HepG2 (cell line): ENCODE results near the gene TTLL11. TPM values are rescaled to one million over a fixed set of nuclear protein-coding genes. Genes with fewer than 3 reads are reported as not detected.

Experiments used
- ASH2L ChIP-seq: fragments of 300-600, 200-600 bp; sonication (generic); IDR thresholded peaks from 2 replicates; pipeline ENCODE4 v1.7.0; 2017; ENCODE audit warnings: low read depth, mild to moderate bottlenecking, moderate library complexity, mixed read lengths, low read length; ENCODE audit not compliant: insufficient read length
- BORCS8-MEF2B ChIP-seq: sonication (generic); formaldehyde crosslinking; IDR thresholded peaks from 2 replicates; pipeline ENCODE4 v1.8.0; 2022; ENCODE audit warnings: mild to moderate bottlenecking, missing genetic modification reagents
- CCDC6 ChIP-seq: sonication (generic); formaldehyde crosslinking; IDR thresholded peaks from 2 replicates; pipeline ENCODE4 v1.8.1; 2022; ENCODE audit warnings: mild to moderate bottlenecking, missing genetic modification reagents, moderate library complexity
- DMAP1 ChIP-seq: IDR thresholded peaks from 2 replicates; pipeline ENCODE4 v1.6.1; 2016
- ETV6 ChIP-seq: sonication (generic); formaldehyde crosslinking; conservative IDR thresholded peaks from 2 replicates; pipeline ENCODE4 v1.4.0; 2020; ENCODE audit warnings: missing genetic modification reagents
- FLYWCH1 ChIP-seq: sonication (generic); formaldehyde crosslinking; IDR thresholded peaks from 2 replicates; pipeline ENCODE4 v1.8.1; 2023; ENCODE audit warnings: mild to moderate bottlenecking, missing genetic modification reagents
- KLF12 ChIP-seq: sonication (generic); formaldehyde crosslinking; IDR thresholded peaks from 2 replicates; pipeline ENCODE4 v1.4.0; 2020; ENCODE audit warnings: missing genetic modification reagents, borderline replicate concordance
- MATR3 ChIP-seq: sonication (generic); formaldehyde crosslinking; IDR thresholded peaks from 2 replicates; pipeline ENCODE4 v1.4.0; 2020; ENCODE audit warnings: missing genetic modification reagents
- REPIN1 ChIP-seq: sonication (generic); formaldehyde crosslinking; IDR thresholded peaks from 2 replicates; pipeline ENCODE4 v1.8.0; 2022; ENCODE audit warnings: missing genetic modification reagents, low read depth, mild to moderate bottlenecking, borderline replicate concordance
- SATB2 ChIP-seq: sonication (generic); formaldehyde crosslinking; IDR thresholded peaks from 2 replicates; pipeline ENCODE4 v1.5.0; 2020; ENCODE audit warnings: missing genetic modification reagents
- SRSF9 ChIP-seq: fragments of 200-400 bp; formaldehyde crosslinking; IDR thresholded peaks from 2 replicates; pipeline ENCODE4 v1.6.1; 2018; ENCODE audit warnings: borderline replicate concordance, mild to moderate bottlenecking, low read depth, low read length; ENCODE audit not compliant: insufficient read depth, poor library complexity, severe bottlenecking
- THAP11 ChIP-seq: IDR thresholded peaks from 2 replicates; pipeline ENCODE4 v1.6.1; 2016; ENCODE audit warnings: missing biosample characterization, missing genetic modification reagents
- TOE1 ChIP-seq: sonication (generic); formaldehyde crosslinking; IDR thresholded peaks from 2 replicates; pipeline ENCODE4 v1.4.0; 2020; ENCODE audit warnings: mild to moderate bottlenecking, missing genetic modification reagents
- ZNF232 ChIP-seq: sonication (generic); formaldehyde crosslinking; IDR thresholded peaks from 2 replicates; pipeline ENCODE4 v1.4.0; 2020; ENCODE audit warnings: missing genetic modification reagents, borderline replicate concordance
- ZNF234 ChIP-seq: sonication (generic); formaldehyde crosslinking; conservative IDR thresholded peaks from 2 replicates; pipeline ENCODE4 v1.5.1; 2020; ENCODE audit warnings: mild to moderate bottlenecking, missing genetic modification reagents
- ZNF431 ChIP-seq: sonication (generic); formaldehyde crosslinking; IDR thresholded peaks from 2 replicates; pipeline ENCODE4 v1.9.0; 2022; ENCODE audit warnings: missing genetic modification reagents, low read depth, mild to moderate bottlenecking, borderline replicate concordance
- ZNF776 ChIP-seq: sonication (generic); formaldehyde crosslinking; IDR thresholded peaks from 2 replicates; pipeline ENCODE4 v1.4.0; 2020; ENCODE audit warnings: mild to moderate bottlenecking, missing genetic modification reagents
- ZNF883 ChIP-seq: sonication (generic); formaldehyde crosslinking; IDR thresholded peaks from 2 replicates; pipeline ENCODE4 v1.5.1; 2020; ENCODE audit warnings: mild to moderate bottlenecking, missing genetic modification reagents; ENCODE audit errors: not compliant biosample characterization
- polyA plus RNA-seq, 8 experiments: library from polyadenylated mRNA; depleted of rRNA in 3 of 8; stranded (reverse) in 7 of 8; unstranded in 1 of 8; fragments of >200 nt; fragmentation: Illumina TruSeq in 4 of 8; extraction: Trizol in 4 of 8; gene quantifications; 2 replicates each; pipeline versions ENCODE4 v1.2.1 to v1.2.3, GENCODE V29; 2011 to 2016; ENCODE audit warnings: low read depth in 4 of 8, missing spikeins in 1 of 8, mixed read lengths in 1 of 8; ENCODE audit not compliant: insufficient read depth in 1 of 8
- total RNA-seq, 5 experiments: library from RNA; depleted of rRNA; stranded (reverse); fragments of >200 nt; fragmentation: Illumina TruSeq; extraction: Trizol; gene quantifications; 2 replicates each; pipeline ENCODE4 v1.2.3, GENCODE V29; 2016; ENCODE audit warnings: low read depth in 1 of 5
- TF ChIP-seq, protein P1 (sequence below): sonication (generic); formaldehyde crosslinking; IDR thresholded peaks from 2 replicates; pipeline ENCODE4 v1.5.1; 2020; ENCODE audit warnings: mild to moderate bottlenecking, missing genetic modification reagents, borderline replicate concordance
- TF ChIP-seq, protein P2 (sequence below): sonication (generic); formaldehyde crosslinking; IDR thresholded peaks from 2 replicates; pipeline ENCODE4 v1.5.0; 2020; ENCODE audit warnings: mild to moderate bottlenecking, missing genetic modification reagents, moderate library complexity
- TF ChIP-seq, protein P3 (sequence below), 2 experiments: fragments of 450-650 bp in 1 of 2; sonication (generic) in 1 of 2; formaldehyde crosslinking; IDR thresholded peaks; 2 replicates each; pipeline versions ENCODE4 v1.5.0 to v1.8.0; 2020 to 2022; ENCODE audit warnings: mild to moderate bottlenecking in 1 of 2, missing genetic modification reagents in 1 of 2

TTLL11 gene
- total and polyA plus RNA-seq, 2 of the 13 experiments (the other 11 are each of a cell fraction or from before 2014, with no cell fraction given), result 4.5 to 5.2 TPM

DNA sequence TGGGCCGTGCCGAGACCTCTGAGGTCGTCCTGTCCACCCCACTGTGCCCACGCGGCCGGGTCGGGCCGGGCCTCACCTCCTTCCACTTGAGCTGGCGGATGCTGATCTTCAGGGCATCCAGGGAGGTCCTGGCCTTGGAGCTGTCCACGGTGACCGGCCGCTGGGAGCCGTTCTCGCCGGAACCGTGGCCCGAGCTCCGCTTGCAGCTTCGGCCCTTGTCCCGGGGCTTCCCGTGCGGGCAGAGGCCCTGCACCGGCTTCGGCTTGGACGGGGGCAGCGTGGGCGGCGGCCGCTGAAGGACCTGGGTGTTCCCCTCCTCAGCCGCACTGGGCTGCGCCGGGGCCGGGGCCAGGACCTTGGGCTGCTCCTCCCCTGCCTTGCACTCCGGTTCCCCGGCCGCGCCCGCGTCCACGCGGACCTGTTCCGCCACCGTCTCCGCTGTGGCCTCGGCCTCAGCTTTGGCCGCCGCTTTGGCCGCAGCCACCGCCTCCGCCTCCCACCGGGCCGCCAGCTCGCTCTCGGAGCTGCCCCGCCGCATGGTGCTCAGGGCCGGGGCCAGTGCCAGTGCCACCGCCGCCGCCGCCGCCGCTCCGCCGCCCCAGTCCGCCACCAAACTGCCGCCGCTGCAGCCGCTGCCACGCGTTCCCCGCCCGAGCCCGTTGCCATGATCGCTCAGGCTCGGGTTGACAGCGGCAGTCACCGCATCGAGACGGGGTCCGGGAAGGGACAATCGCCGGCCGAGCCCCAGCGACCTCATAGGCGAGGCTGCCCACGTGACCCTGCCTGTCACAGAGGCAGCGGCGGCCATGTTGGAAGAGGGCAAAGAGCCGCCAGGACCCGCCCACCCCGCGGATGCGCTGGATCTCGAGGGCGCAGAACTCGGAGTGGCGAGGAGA is at the start of gene TTLL11 (continued):
- TF ChIP-seq, protein P1, sequence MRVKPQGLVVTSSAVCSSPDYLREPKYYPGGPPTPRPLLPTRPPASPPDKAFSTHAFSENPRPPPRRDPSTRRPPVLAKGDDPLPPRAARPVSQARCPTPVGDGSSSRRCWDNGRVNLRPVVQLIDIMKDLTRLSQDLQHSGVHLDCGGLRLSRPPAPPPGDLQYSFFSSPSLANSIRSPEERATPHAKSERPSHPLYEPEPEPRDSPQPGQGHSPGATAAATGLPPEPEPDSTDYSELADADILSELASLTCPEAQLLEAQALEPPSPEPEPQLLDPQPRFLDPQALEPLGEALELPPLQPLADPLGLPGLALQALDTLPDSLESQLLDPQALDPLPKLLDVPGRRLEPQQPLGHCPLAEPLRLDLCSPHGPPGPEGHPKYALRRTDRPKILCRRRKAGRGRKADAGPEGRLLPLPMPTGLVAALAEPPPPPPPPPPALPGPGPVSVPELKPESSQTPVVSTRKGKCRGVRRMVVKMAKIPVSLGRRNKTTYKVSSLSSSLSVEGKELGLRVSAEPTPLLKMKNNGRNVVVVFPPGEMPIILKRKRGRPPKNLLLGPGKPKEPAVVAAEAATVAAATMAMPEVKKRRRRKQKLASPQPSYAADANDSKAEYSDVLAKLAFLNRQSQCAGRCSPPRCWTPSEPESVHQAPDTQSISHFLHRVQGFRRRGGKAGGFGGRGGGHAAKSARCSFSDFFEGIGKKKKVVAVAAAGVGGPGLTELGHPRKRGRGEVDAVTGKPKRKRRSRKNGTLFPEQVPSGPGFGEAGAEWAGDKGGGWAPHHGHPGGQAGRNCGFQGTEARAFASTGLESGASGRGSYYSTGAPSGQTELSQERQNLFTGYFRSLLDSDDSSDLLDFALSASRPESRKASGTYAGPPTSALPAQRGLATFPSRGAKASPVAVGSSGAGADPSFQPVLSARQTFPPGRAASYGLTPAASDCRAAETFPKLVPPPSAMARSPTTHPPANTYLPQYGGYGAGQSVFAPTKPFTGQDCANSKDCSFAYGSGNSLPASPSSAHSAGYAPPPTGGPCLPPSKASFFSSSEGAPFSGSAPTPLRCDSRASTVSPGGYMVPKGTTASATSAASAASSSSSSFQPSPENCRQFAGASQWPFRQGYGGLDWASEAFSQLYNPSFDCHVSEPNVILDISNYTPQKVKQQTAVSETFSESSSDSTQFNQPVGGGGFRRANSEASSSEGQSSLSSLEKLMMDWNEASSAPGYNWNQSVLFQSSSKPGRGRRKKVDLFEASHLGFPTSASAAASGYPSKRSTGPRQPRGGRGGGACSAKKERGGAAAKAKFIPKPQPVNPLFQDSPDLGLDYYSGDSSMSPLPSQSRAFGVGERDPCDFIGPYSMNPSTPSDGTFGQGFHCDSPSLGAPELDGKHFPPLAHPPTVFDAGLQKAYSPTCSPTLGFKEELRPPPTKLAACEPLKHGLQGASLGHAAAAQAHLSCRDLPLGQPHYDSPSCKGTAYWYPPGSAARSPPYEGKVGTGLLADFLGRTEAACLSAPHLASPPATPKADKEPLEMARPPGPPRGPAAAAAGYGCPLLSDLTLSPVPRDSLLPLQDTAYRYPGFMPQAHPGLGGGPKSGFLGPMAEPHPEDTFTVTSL (CRISPR knock-in tag), result no peak
- TF ChIP-seq SRSF9 (no peak), ZNF232 (peak; percentile 52; the same call in 1 of the 2 replicates), BORCS8-MEF2B (no peak; the same call in 1 of the 2 replicates), SATB2 (no peak), ZNF234 (no peak), ZNF776 (CRISPR knock-in tag) (no peak; the same call in 1 of the 2 replicates), REPIN1 (CRISPR knock-in tag) (peak; percentile 69), DMAP1 (CRISPR knock-in tag) (0 out of 2 replicates have a peak, but pooled peaks have one; percentile 37), TOE1 (CRISPR knock-in tag) (no peak), ETV6 (CRISPR knock-in tag) (no peak), ASH2L (peak; percentile 87), THAP11 (peak; percentile 92), ZNF883 (CRISPR knock-in tag) (no peak), ZNF431 (CRISPR knock-in tag) (peak; percentile 51; the same call in 1 of the 2 replicates), FLYWCH1 (CRISPR knock-in tag) (no peak), KLF12 (CRISPR knock-in tag) (peak; percentile 83), CCDC6 (CRISPR knock-in tag) (peak; percentile 64), MATR3 (no peak)
- TF ChIP-seq, protein P2, sequence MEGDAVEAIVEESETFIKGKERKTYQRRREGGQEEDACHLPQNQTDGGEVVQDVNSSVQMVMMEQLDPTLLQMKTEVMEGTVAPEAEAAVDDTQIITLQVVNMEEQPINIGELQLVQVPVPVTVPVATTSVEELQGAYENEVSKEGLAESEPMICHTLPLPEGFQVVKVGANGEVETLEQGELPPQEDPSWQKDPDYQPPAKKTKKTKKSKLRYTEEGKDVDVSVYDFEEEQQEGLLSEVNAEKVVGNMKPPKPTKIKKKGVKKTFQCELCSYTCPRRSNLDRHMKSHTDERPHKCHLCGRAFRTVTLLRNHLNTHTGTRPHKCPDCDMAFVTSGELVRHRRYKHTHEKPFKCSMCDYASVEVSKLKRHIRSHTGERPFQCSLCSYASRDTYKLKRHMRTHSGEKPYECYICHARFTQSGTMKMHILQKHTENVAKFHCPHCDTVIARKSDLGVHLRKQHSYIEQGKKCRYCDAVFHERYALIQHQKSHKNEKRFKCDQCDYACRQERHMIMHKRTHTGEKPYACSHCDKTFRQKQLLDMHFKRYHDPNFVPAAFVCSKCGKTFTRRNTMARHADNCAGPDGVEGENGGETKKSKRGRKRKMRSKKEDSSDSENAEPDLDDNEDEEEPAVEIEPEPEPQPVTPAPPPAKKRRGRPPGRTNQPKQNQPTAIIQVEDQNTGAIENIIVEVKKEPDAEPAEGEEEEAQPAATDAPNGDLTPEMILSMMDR, result no peak
- TF ChIP-seq, protein P3, sequence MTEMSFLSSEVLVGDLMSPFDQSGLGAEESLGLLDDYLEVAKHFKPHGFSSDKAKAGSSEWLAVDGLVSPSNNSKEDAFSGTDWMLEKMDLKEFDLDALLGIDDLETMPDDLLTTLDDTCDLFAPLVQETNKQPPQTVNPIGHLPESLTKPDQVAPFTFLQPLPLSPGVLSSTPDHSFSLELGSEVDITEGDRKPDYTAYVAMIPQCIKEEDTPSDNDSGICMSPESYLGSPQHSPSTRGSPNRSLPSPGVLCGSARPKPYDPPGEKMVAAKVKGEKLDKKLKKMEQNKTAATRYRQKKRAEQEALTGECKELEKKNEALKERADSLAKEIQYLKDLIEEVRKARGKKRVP (CRISPR knock-in tag; IDR thresholded peaks at IDR 0.05), result no peak
